Measurements from ENCODE around the gene CLEC10A.
"Not testable (repeated sequence)": the region's sequence is repeated elsewhere in the genome, so short reads cannot be mapped to it uniquely, and the experiment has no call there.

Gene CLEC10A

DNA sequence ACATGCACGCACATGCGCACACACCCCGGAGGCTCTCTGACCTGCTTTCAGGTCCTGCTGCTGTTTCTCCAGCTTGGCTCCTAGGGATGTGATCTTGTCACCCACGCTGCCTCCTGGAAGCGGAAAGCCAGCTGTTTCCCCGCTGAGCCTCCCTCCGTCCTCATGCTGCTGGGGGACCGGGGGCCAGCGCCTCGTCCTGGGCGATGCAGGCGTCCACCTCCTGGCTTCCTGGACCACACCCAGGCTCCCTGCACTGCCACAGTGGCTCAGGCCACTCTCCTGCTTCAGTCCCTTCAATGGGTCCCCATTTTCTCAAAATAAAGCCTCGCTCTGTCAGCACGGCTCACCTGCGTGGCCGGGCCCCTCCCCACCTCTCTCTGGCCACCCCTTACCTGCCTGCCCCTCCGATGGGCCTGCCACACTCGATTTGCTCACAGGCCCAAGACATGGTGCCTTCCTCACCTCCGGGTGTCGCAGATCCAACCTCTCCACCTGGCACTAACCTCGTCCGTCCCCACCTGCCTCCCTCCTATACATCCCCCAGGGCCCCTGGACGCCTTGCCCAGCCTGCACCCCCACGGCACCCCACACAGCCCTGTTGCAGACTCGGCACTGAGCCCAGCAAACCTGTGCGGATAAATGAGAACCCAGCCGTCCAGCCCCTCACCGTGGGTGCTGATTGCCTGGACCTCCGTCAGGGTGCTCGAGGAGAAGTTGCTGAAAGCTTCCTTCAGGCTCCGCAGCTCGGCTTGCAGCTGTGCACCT lies 27.9 kb upstream of the CLEC10A start:
- no peak for DNase-seq

DNA sequence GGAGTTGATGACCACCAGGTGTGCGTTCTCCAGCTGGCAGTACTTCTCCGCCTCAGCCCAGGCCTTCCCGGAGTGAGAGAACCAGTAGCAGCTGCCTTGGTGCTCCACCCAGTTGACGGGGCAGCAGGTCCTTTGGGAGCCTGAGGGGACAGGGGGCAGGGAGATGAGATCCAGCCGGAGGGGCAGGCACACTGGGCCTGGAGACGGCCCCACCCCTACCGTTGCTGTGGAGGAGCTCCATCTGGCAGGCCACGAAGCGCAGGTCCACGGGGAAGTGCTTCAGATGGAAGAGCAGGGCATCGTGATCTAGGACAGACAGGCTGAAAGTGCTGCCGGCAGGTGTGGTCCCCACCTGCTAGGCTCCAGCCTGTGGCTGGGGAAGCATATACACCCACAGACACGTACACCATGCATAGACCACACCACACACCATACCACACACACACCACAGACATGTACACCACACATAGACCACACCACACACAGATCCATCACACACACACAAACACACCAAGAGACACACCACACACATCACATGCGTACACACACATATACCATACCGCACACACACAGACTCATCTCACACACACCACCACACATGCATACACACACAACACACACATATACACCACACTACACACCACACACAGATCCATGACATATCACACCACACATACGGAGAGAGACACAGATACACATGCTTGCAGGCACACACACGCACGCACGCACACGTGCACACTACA lies 27.1 kb upstream of the CLEC10A start:
- no peak for DNase-seq

DNA sequence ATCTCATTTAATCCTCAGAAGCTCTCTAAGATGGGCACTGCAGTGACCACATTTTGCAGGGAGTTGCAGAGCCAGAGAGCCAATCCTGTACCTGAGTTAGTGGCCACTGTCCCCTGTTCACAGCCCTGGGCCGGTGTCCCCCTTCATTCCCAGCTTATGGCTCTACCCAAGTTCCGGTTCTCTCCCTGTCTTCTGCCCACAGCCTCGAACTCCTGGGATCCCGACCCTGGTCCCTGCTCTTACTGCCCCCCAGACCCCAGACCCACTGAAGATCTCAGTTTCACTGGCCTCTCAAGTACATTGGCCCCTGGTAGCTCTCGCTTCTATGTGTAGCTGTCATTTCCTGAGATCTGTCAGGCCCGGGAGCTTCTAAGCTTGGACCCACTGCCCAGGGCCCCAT lies 22.4 kb upstream of the CLEC10A start:
- DNase-seq: no peak

DNA sequence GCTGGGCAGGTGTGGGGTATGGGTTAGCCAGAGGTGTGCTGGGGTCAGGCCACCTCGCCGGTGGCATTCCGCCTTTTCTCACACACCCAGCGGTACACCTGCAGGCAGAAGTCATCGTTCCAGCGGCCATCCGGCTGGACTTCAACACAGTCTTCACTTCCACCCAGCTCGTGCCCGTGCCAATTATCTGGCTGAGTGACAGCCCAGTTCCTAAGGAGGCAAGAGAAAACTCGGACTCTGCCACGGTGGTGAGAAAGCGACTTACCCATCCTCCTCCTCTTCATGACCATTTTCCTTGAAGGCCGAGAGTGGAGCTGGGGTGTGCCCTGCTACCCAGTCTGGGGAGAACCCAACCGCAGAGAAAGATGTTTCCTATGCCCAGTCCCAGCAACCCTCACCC lies 21.5 kb upstream of the CLEC10A start:
- DNase-seq: no peak

DNA sequence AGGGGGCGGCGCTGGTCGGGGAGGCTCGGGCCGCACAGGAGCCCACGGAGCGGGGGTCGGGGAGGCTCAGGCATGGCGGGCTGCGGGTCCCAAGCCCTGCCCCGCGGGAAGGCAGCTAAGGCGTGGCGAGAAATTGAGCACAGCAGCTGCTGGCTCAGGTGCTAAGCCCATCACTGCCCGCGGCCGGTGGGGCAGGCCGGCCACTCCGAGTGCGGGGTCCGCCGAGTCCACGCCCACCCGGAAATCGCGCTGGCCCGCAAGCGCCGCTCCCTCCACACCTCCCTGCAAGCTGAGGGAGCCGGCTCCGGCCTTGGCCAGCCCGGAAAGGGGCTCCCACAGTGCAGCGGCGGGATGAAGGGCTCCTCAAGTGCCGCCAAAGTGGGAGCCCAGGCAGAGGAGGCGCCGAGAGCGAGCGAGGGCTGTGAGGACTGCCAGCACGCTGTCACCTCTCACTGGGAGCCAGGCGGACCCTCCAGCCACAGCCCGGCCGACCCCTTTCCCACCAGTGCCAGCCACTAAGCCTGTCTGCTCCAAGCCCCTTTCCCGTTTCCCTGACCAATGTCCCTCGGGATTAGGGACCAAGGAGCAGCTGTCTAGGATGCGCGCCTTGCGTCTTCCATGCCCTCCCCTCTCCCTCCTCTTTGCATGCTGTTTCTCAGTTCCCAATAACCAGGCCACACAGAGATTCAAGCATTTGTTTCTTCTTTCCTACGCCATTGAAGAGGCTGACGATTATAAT lies 20.8 kb upstream of the CLEC10A start:
- not testable (repeated sequence) for DNase-seq

DNA sequence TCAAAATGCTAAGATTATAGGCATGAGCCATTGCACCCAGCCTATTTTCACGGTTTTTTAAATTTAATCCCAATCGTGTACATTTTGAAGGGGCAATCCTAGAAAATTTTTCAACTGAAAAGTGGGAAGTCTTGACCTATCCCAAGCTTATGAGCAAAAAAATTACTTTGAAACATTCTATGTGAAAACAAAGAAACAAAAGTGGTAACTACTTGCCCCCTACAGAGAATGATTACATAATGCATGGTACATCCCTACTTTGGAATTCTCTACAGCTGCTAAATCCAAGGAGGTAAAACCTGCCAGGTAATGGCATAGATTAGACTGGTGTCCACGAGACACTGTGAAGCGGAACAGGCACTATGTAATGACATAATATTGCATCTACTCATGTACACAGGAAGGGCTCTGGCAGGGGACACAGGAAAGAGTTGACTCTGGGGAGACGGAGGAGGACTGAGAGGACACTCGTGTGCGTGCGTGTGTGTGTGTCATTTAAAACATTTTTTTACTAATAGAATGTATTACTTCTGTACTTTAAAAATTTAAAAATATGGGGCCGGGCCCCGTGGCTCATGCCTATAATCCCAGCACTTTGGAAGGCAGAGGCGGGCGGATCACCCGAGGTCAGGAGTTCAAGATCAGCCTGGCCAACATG lies 18.9 kb upstream of the CLEC10A start:
- no peak for DNase-seq

DNA sequence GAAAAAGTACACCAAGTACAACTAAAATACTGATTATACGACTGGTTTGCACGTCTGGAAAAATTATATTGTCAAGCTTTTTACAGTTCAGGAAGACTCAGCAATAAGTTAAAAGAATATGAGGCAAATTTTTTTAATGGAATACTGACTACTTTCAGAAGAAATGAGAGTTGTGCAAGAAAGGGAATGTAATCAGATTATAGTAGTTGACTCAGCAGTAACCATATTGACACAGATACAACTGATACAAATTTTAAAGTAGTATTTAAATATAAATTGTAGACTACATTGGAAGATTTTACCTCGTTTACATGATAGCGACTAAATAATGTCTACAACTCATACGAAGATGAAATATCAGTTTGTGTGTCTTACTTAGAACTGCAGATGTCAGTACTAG lies 17.9 kb upstream of the CLEC10A start:
- DNase-seq: no peak

DNA sequence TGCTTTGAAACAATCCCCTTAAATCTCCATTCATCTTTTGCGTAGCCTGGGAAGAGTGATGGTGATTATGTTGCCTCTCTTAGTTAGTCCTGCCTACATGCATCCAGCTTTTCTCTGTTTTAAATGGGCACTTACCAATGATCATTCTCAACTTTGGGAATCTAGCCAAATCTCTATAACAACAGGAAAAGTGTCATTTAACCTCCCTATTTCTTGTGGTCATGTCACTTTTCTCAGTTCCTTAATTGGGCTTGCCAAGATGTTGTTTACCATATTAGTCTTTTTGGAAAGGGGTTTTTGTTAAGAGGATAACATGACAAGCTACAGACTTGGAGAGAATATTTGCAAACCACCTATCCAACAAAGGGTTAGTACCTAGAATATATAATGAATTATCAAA lies 15.6 kb upstream of the CLEC10A start:
- DNase-seq: no peak

DNA sequence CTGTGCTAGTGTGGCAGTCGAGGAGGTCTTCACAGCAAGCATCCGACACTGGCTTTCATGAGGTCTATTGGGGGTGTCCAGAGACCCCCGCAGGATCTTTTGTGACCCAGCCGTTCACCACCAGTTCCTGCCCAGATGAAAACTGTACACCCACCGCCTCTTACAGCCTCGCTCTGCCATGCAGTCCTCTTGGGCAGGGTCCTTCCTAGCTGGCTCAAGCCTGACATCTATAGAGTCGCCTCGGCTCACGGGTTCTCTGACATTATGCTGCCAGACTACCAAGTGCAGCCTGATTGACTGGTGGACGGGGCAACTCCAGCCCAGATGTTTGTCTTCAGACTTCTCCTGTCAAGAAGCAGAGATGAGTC lies 14.6 kb upstream of the CLEC10A start:
- DNase-seq: no peak

- not testable (repeated sequence) for DNase-seq
Measured at GRCh38 chr17:7091311-7092005, 11.4 kb upstream of the CLEC10A start.

GRCh38 chr17:7089570-7089969 lies 9.5 kb upstream of the CLEC10A start:
- DNase-seq: not testable (repeated sequence)

- not testable (repeated sequence) for DNase-seq
Measured at GRCh38 chr17:7088442-7088841, 8.4 kb upstream of the CLEC10A start.

GRCh38 chr17:7084088-7084487 lies 4.0 kb upstream of the CLEC10A start:
- no peak for DNase-seq

DNA sequence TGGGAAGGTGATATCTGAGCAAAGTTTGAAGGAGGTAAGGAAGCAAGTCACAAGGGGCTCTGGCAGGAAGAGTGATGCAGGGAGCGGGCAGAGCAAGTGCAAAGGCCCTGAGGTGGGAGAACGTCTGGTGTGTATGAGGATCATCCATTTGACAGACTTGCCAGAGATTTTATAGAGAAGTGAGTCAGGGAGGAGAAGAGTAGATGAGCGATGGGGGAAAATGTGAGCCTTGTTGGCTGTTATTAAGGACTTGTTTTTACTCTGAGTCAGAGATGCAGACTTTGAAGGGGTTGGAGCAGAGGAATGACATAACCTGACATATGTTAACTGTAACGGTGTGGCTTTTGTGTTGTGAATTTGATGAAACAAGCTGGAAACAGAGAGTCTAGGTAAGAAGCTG lies 3.5 kb upstream of the CLEC10A start:
- DNase-seq: no peak

DNA sequence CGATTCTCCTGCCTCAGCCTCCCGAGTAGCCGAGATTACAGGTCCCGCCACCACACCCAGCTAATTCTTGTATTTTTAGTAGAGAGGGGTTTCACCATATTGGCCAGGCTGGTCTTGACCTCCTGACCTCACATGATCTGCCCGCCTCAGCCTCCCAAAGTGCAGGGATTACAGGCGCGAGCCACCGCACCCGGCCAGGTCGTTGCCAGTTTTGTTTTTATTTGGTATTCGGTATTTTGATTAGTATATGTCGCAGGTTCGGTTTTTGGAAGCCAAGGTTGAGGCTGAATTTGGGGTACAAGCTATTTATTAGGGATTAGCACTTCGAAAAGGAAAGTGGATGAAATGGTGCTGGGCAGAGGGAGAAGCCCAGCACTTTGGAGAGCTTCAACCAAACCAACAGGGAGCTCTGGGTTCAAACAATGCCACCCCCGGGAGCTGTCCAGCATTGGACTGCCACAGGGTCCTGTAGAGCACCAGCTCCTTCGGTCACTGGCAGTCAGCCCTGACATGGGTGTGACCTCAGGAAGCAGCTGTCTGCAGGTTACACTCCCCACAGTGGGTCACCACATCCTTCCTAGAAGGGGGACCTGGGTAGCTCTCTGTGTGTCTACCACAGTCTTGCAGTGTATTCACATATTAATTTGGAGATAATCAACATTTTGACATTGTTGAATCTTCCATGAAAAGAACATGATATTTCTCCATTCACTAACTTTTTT lies 1.5 kb upstream of the CLEC10A start:
- no peak for DNase-seq

GRCh38 chr17:7080456-7081041 lies 498 bp upstream of the CLEC10A start:
- no peak for DNase-seq

DNA sequence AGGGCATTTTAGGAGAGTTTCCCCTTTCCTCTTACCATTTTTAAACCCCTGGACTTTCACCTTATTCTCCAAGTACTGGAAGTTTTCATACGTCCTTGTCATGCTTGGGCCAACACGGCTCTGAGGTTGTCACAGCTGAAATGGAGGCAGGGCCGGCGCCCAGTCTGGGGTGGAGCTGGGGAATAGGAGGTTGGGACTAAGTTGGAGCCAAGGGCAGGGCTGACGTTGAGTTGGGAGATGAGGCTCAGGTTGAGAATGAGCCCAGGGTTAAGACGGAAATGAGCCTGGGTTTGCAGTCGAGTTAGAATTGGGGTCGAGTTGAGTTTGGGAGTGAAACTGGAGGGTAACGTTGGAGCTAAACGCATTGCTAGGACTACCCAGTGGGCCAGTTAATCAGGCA lies 1.3 kb downstream of the CLEC10A start:
- no peak for DNase-seq

DNA sequence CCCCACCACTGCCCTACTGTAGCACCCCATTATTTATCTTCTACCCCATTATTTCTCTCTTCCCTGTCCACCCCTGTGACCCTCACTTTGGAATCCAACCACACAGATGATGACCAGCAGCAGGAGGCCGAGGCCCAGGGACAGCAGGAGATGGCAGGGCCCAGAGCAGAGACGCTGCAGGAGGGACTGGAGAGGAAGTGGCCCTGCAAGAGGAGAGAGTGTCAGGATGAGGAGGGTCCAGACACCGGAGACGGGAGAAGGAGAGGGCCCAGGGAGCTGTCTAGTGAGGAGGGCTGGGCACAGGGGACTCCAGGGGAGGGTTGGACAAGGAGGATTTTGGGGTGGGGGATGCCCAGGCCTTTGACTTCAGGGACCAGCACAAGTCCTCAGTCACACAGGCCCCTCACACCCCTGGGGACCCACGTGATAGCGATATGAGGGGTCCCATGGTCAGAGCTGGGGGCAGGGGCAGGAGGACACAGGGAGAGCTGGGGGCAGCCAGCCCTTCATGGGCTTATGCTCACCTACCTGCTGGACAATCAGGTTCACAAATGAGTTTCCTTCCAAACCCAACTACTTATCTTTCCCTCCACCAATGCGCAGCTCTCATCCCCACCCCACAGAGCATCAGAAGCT lies 2.0 kb downstream of the CLEC10A start:
- DNase-seq: no peak

DNA sequence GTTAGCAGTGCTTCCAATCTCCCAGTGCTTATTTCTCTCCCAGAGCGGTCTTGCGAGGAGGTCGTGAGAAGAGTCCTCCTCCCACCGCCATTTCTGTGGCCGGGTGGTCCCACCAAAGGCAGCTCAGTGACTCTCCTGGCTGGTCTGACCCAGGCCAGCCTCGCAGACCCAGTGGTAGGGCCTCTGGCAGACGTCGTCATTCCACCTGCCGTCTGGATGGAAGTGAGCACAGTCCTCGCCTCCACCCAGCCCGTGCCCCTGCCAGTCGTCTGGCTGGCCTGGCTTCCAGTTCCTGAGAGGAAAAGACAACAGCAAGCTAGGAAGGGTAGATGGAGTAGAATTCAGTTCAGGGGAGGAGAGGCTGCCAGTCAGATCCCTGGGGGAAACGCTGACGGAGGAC lies 5.1 kb downstream of the CLEC10A start:
- DNase-seq: no peak

GRCh38 chr17:7072406-7072805 lies 7.6 kb downstream of the CLEC10A start:
- DNase-seq: no peak

DNA sequence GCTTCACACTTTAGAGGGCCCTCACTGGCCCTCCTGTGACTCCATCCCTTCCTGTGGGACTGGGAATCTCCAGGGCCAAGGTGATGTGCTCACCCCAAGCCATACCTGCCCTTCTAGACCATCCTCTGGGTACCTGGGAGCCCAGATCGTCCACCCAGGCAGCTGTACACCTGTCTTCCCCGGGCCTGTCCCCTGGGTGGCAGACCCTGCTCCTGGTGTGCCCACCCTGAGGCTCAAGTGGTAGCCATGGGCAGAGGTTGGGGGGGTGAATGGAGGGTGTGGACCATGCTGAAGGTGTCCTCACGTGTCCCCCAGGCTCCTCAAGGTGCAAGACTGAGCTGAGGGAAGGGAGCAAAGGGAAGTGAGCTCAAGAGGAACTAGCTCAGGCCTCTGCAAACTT lies 9.3 kb downstream of the CLEC10A start:
- DNase-seq: no peak
